HPDE6-E6E7 (cell line): ENCODE measurements around the gene C1QTNF5.

Experiments used
- DNase-seq: peaks from one replicate; pipeline ENCODE4 v3.0.0; 2011; ENCODE audit warnings: missing footprints; ENCODE audit errors: extremely low spot score

C1QTNF5 gene

GRCh38 chr11:119338318-119338890, 2.3 kb downstream of the C1QTNF5 start:
- peak; percentile 84 for DNase-seq

GRCh38 chr11:119337581-119338317, 2.9 kb downstream of the C1QTNF5 start:
- no peak for DNase-seq

GRCh38 chr11:119336744-119337469, 3.8 kb downstream of the C1QTNF5 start:
- no peak for DNase-seq

GRCh38 chr11:119335655-119336543, 4.8 kb downstream of the C1QTNF5 start:
- no peak for DNase-seq

GRCh38 chr11:119335091-119335654, 5.5 kb downstream of the C1QTNF5 start:
- no peak for DNase-seq

- peak; percentile 98 for DNase-seq
These were observed 6.3 kb downstream of the C1QTNF5 start, which contains the start of gene RNF26 for GRCh38 chr11:119334174-119334930. TSS of gene RNF26 (plus strand) at chr11:119334527. CDS start at chr11:119335123, 596 bp downstream.

GRCh38 chr11:119332111-119332765, 8.4 kb downstream of the C1QTNF5 start:
- DNase-seq, result no peak

GRCh38 chr11:119330237-119330636, 10.4 kb downstream of the C1QTNF5 start:
- DNase-seq, result no peak

- DNase-seq, result no peak
These were observed 11.4 kb downstream of the C1QTNF5 start for GRCh38 chr11:119329320-119329719.

GRCh38 chr11:119324189-119324588, 16.5 kb downstream of the C1QTNF5 start:
- DNase-seq, result no peak

- DNase-seq, result no peak
These were observed 17.1 kb downstream of the C1QTNF5 start for GRCh38 chr11:119323532-119324033.

- no peak for DNase-seq
These were observed 17.7 kb downstream of the C1QTNF5 start for GRCh38 chr11:119322921-119323531.

GRCh38 chr11:119322360-119322739, 18.3 kb downstream of the C1QTNF5 start:
- no peak for DNase-seq

- no peak for DNase-seq
These were observed 19.7 kb downstream of the C1QTNF5 start for GRCh38 chr11:119320776-119321524.

GRCh38 chr11:119320240-119320775, 20.4 kb downstream of the C1QTNF5 start:
- DNase-seq, result no peak

GRCh38 chr11:119319700-119320239, 20.9 kb downstream of the C1QTNF5 start:
- no peak for DNase-seq

- no peak for DNase-seq
These were observed 21.5 kb downstream of the C1QTNF5 start for GRCh38 chr11:119319136-119319699.
